ENCODE results near the gene AQP11.
"Not testable (repeated sequence)": the region's sequence is repeated elsewhere in the genome, so short reads cannot be mapped to it uniquely, and the experiment has no call there.

Gene AQP11

DNA sequence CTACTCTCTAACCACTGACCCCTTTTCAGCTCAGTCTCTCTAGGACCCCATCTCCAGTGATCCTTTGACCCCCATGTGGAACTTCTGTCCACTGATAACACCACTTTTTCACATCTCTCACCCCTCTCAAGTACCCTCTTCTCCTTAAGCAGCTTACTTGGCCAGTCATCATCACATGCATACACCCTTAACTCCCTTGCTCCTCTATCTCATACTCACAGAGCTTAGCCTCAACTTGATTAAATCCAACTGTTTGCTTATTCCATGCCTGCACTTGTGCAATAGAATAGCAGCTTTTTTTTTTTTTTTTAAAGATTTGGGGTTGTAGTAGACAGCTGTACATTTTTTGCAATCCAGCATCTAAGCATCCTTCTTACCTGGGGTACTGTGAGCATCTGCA is 22.2 kb downstream of the AQP11 start:
- Mint-ChIP-seq H3K27me3 (ENCODE audit: low read depth) (no peaks in the 10 kb centered on the region), H3K9me3 (no peaks in the 10 kb centered on the region), H3K4me1 (ENCODE audit: low read depth) (no peaks in the 10 kb centered on the region), H3K36me3 (ENCODE audit: low read depth) (peaks cover 22% of the 10 kb centered on the region), H3K4me3 (no peak overlapping the region), H3K27ac (no peak overlapping the region)
- DNase-seq (ENCODE audit: low spot score): no peak

DNA sequence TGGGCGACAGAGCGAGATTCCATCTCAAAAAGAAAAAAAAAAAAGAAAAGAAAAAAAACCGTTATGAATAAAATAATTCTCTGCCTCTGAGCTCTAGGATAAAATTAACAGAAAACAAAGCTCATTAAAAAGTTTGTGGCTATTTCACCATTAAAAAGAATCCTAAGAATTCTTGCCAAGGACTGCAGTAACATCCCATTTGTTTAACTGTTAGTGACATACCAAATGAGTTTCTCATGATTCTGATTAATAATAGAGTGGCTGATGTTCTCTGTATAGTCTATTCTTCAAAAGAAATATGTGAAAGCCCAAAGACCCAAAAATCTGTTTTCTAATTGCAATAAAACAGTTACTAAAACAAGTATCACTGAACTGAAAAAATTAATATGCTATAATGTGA is 28.1 kb downstream of the AQP11 start:
- Mint-ChIP-seq H3K9me3 (no peaks in the 10 kb centered on the region), H3K27me3 (ENCODE audit: low read depth) (no peaks in the 10 kb centered on the region), H3K4me1 (ENCODE audit: low read depth) (no peaks in the 10 kb centered on the region), H3K36me3 (ENCODE audit: low read depth) (peaks cover 40% of the 10 kb centered on the region), H3K27ac (no peak overlapping the region), H3K4me3 (no peak overlapping the region)
- DNase-seq (ENCODE audit: low spot score): no peak

DNA sequence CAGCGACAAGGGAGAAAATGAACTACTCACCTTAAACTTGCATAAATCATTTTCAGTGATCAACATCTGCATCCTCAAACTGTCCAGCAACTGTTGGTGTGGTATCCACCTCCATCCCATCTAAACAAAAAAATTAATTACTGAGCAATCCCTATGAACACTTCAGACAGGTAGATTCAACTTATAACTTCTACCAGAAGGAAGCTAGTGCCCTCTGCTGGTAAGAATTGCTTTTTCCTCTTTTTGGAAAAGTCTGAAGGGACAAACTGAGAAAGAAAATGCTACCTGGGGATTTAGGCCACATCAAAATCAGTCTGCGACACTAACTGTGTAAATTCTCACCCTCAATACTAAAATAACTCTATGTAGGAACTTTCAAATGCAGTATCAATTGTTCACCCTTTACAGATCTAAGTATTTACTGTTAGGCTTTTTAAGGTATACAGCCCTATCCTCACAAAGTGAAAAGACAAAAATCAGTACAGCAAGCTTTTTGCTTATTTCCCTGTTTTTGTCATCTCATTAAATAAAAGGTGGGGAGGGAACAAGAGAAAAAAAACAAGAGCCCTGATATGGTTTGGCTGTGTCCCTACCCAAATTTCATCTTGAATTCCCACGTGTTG is 29.9 kb downstream of the AQP11 start:
- DNase-seq (ENCODE audit: low spot score): no peak
- Mint-ChIP-seq H3K27ac (no peak overlapping the region), H3K36me3 (ENCODE audit: low read depth) (peaks cover 45% of the 10 kb centered on the region)

DNA sequence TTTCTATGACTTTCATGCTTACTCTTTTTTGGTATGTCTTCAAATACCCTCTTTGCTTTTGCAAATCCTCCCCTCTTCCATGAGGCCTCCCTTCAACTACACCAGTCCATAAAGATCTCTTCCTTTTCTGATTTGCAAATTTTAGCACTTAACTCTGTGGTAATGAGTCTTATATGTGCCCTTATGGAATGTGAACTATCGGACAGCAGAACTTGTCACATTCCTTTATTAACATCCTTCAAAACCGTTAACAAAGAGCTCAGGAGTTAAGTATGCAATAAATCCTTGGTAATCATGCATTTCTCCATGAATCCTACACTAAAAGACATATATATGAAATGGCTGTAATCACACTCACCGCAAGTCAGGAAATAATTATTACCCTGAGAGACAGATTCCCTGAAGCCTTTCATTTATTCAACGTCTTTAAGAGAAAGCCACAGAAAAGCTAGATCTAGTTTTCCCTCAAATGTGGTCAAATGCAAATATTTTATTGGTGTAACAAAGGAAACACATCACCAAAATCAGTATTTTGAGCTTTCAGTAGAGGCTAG is 40.5 kb downstream of the AQP11 start:
- H3K27ac Mint-ChIP-seq: no peak overlapping the region
- H3K9me3 Mint-ChIP-seq: no peaks in the 10 kb centered on the region
- H3K36me3 Mint-ChIP-seq (ENCODE audit: low read depth): peaks cover 21% of the 10 kb centered on the region
- DNase-seq (ENCODE audit: low spot score): no peak
- no peaks in the 10 kb centered on the region for H3K27me3 Mint-ChIP-seq (ENCODE audit: low read depth)
- H3K4me3 Mint-ChIP-seq: no peak overlapping the region
- H3K4me1 Mint-ChIP-seq (ENCODE audit: low read depth): peaks cover 21% of the 10 kb centered on the region

More for the DNA sequence above, 29.9 kb downstream of the AQP11 start:
- no peaks in the 10 kb centered on the region for H3K9me3 Mint-ChIP-seq
- H3K4me3 Mint-ChIP-seq: no peak overlapping the region
- H3K27me3 Mint-ChIP-seq (ENCODE audit: low read depth): no peaks in the 10 kb centered on the region
- H3K4me1 Mint-ChIP-seq (ENCODE audit: low read depth): no peaks in the 10 kb centered on the region

DNA sequence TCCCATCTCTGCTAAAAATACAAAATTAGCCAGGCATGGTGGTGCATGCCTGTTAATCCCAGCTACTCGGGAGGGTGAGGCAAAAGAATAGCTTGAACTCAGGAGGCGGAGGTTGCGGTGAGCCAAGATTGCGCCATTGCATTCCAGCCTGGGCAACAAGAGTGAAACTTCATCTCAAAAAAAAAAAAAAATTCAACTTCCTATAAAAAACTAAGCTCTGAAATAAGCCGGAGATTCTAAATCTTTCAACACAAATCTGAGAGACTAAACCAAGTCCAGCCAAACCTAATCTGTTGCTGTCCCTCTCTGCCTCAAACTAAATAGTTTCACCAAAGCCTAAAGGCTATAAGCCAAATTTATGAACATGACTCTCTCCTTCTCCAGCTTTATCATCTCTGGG is 44.2 kb downstream of the AQP11 start:
- Mint-ChIP-seq H3K4me3 (peak overlapping the region; percentile 43), H3K4me1 (ENCODE audit: low read depth) (peaks cover 43% of the 10 kb centered on the region), H3K36me3 (ENCODE audit: low read depth) (peaks cover 26% of the 10 kb centered on the region)
- H3K27ac Mint-ChIP-seq; H3K9me3 Mint-ChIP-seq; DNase-seq (ENCODE audit: low spot score); H3K27me3 Mint-ChIP-seq (ENCODE audit: low read depth): not testable (repeated sequence)

DNA sequence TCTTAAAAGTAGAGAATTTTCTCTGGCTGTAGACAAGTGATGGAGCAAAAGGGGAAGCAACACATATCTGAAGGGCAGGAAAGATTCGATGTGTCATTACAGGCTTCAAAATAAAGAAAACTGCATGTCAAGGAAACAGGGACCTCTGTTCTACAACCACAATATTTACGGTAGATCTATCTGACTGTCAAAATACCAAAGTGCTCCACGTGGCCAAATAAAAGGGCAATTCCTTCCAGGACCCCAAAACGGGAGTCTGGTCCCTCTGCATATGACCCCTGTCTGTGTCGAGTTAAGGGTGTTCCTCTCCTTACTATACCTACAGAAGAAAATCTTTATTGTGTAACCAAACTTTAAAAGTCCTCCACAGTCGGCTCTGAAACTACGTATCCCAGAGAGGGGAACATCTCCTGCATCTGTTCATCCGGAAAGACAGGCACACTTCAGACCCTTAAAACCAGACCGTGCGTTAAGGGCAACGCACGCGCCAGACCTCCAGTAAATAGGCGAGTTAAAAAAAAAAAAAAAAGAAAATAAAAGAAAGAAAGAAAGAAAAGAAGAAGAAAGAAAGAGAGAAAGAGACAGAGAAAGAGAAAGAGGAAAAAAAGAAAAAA is 47.1 kb downstream of the AQP11 start:
- Mint-ChIP-seq H3K4me3 (peak overlapping the region; percentile 92), H3K36me3 (ENCODE audit: low read depth) (peaks cover 23% of the 10 kb centered on the region), H3K4me1 (ENCODE audit: low read depth) (peaks cover 34% of the 10 kb centered on the region), H3K9me3 (peaks cover 6% of the 10 kb centered on the region), H3K27ac (peak overlapping the region; percentile 88), H3K27me3 (ENCODE audit: low read depth) (no peaks in the 10 kb centered on the region)
- DNase-seq (ENCODE audit: low spot score): no peak

DNA sequence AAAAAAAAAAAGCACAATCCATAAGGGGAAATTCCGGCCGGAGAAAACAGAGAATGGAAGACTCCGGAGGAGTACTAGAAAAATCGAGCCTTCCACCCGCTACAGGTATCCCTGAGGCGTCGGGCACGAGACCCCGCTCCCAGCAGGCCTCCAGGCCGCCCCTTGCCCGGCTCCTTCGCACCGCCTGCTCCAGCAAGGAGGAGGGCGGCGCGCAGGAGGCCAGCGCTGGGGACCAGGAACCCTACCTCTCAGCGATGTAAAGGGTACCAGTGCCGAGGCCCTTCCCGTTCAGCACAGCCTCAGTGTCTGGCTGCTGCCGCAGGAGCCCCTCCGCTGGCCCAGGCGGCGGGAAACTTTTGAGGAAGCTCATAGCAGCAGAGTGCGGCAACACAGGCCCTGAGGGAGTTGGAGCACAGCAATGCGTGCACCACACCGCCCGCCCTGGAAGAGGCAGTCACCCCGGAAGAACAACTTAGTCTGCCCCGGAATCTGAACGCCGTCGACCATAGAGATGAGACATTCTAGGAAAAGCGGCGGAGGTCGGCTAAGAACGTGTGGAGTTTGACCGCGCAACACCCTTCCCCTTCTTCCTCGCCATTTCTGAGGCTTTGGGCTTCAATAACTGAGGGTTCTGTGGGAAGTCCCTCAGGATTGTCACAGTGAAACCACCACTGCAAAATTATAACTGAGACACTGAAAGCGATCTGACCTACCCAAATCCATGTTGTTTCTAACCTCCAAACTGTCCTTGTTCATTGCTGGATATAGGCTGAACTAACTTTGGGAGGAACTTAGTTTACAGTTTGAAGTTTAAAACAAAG is 47.8 kb downstream of the AQP11 start, which contains the start of gene CLNS1A:
Gene CLNS1A (minus strand): TSS at position 450 of the 821 bp plus-strand sequence. CDS start 80 bp downstream, at position 370.
- Mint-ChIP-seq H3K4me3 (peak within 1 kb of the TSS; percentile 92), H3K4me1 (ENCODE audit: low read depth) (peaks cover 38% of the 10 kb centered on the region), H3K27me3 (ENCODE audit: low read depth) (no peaks in the 10 kb centered on the region), H3K27ac (peak within 1 kb of the TSS; percentile 88), H3K36me3 (ENCODE audit: low read depth) (peaks cover 27% of the 10 kb centered on the region), H3K9me3 (peaks cover 6% of the 10 kb centered on the region)
- DNase-seq (ENCODE audit: low spot score): peak; percentile 80

DNA sequence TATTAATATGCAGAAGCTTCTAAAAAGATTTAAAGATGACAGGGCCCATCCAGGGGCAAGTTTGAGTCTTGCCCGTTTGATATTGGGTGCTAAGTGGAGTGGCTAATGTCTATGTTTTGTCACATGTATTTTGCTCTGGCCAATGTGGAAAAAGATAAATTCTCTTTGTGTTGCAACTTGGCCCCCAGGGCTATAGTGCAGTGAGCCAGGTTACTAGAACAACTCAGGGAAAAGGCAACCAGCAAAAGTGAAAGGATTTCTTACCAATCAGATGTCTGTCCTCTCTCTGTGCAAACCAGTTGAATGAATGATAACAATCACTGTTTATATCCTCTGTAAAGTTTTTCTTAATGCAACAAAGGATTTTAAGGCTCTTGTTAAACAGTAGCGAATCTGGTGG is 52.5 kb downstream of the AQP11 start:
- no peak overlapping the region for H3K27ac Mint-ChIP-seq
- H3K4me1 Mint-ChIP-seq (ENCODE audit: low read depth): peaks cover 22% of the 10 kb centered on the region
- peaks cover 10% of the 10 kb centered on the region for H3K36me3 Mint-ChIP-seq (ENCODE audit: low read depth)
- DNase-seq (ENCODE audit: low spot score): no peak
- H3K9me3 Mint-ChIP-seq: peaks cover 6% of the 10 kb centered on the region
- H3K4me3 Mint-ChIP-seq: no peak overlapping the region
- H3K27me3 Mint-ChIP-seq (ENCODE audit: low read depth): peaks cover 6% of the 10 kb centered on the region

DNA sequence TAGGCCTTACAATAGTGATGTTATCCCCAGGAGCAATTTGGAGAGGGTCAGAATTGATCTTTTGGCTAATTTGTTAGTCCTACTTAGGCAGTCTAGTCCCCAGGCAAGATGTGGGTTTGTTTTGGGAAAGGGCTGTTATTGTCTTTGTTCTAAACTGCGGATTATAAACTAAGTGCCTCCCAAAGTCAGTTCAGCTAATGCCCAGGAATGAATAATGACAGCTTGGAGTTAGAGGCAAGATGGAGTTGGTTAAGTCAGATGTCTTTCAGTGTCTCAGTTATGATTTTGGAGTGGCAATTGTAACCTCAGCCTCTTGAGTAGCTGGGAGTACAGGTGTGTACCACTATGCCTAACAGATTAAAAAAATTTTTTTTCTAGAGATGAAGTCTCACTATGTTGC is 55.1 kb downstream of the AQP11 start:
- peaks cover 4% of the 10 kb centered on the region for H3K9me3 Mint-ChIP-seq
- peaks cover 9% of the 10 kb centered on the region for H3K27me3 Mint-ChIP-seq (ENCODE audit: low read depth)
- H3K4me1 Mint-ChIP-seq (ENCODE audit: low read depth): peaks cover 14% of the 10 kb centered on the region
- no peak overlapping the region for H3K4me3 Mint-ChIP-seq
- DNase-seq (ENCODE audit: low spot score): no peak
- no peak overlapping the region for H3K27ac Mint-ChIP-seq
- H3K36me3 Mint-ChIP-seq (ENCODE audit: low read depth): peaks cover 4% of the 10 kb centered on the region

DNA sequence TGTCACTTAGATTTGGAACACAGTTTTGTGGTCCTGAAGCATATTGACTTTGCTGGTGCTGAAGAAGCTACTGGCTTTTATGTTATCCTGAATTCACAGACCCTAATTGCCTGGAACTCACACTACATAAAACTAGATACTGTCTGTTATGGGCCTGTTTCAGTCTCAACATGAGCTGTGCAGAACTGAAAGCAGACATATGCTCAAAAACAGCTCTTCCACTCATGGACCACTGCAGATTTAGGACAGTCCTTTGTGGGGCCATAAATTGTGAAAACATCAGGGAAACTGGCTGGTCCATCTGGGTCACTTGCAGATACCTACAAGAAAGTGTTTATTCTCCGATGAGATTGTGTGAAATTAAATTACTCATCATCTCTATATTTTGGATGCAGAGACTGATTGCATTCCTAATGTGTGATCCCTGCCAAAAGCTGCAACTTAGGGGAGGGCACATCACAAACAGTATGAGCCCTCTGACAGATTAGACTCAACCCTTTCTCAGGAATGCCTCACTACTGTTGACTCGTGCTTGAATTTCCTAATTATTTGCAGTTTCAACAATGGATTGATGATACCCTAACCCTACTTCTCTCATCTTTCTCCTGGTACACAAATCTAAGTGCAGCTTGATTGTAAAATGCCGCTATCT is 58.0 kb downstream of the AQP11 start:
- Mint-ChIP-seq H3K9me3 (no peaks in the 10 kb centered on the region), H3K27ac (no peak overlapping the region), H3K4me3 (no peak overlapping the region), H3K27me3 (ENCODE audit: low read depth) (peaks cover 9% of the 10 kb centered on the region), H3K36me3 (ENCODE audit: low read depth) (no peaks in the 10 kb centered on the region), H3K4me1 (ENCODE audit: low read depth) (peaks cover 10% of the 10 kb centered on the region)
- no peak for DNase-seq (ENCODE audit: low spot score)

DNA sequence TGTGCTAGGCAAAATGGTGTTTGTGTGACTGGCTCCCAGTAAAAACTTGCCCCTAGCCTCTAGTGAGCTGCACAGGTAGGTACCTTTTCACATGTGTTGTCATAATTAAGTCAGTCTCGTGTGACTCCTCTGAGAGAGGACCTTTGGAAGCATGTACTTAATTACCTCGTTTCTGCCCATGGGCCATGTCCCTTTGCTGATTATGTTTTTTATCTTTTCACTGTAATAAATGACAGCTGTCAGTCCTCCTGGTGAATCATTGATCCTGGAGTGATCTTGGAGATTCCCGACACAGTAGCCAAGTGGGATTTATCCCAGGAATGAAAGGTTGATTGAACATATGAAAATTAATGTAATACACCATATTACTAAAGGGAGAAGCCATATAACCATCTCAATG is 60.4 kb downstream of the AQP11 start:
- Mint-ChIP-seq H3K27me3 (ENCODE audit: low read depth) (peaks cover 9% of the 10 kb centered on the region), H3K4me3 (no peak overlapping the region), H3K36me3 (ENCODE audit: low read depth) (no peaks in the 10 kb centered on the region), H3K4me1 (ENCODE audit: low read depth) (no peaks in the 10 kb centered on the region), H3K27ac (no peak overlapping the region), H3K9me3 (no peaks in the 10 kb centered on the region)
- DNase-seq (ENCODE audit: low spot score): no peak

DNA sequence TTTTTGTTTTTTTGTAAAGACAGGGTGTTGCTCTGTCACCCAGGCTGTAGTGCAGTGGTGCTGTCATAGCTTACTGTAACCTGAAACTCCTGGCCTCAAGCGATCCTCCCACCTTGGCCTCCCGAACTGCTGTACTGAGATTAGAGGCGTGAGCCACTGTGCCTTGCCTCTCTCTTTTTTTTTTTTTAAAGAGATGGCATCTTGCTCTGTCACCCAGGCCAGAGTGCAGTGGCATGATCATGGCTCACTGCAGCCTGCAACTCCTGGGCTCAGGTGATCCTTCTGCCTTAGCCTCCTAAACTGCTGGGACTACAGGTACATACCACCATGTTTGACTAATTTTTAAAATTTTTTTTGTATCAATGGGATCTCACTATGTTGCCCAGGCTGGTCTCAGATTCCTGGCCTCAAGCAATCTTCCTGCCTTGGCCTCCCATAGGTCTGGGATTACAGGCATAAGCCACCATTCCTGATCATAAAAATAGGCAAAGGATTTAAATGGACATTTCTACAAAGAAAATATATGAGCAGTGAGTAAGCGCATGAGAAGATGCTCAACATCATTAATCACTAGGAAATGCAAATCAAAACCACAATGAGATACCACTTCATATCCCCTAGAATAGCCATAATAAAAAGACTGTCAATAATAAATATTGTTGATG is 65.1 kb downstream of the AQP11 start:
- DNase-seq (ENCODE audit: low spot score): no peak
- H3K27me3 Mint-ChIP-seq (ENCODE audit: low read depth): no peaks in the 10 kb centered on the region
- H3K36me3 Mint-ChIP-seq (ENCODE audit: low read depth): no peaks in the 10 kb centered on the region
- no peak overlapping the region for H3K27ac Mint-ChIP-seq
- H3K4me3 Mint-ChIP-seq: no peak overlapping the region
- H3K4me1 Mint-ChIP-seq (ENCODE audit: low read depth): no peaks in the 10 kb centered on the region
- no peaks in the 10 kb centered on the region for H3K9me3 Mint-ChIP-seq

DNA sequence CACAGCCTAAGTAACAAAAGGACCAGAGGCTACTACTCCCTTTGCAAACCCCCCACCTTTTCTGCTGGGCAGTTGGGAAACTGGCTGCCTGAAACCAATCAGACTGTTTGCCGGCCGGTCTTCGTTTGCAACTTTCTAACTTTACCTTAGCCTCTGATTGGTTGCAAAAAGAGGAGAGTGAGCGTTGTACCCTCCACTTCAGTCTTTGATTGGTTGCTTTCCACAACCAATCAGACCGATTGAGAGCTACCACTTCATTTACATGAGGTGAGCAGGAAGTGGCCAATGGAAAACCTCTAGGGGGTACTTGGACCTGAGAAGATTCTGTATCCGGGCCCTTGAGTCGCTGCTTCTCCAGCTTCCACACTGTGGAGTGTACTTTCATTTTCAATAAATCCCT is 66.6 kb downstream of the AQP11 start:
- Mint-ChIP-seq H3K36me3 (ENCODE audit: low read depth) (no peaks in the 10 kb centered on the region), H3K27ac (no peak overlapping the region), H3K4me3 (no peak overlapping the region), H3K27me3 (ENCODE audit: low read depth) (no peaks in the 10 kb centered on the region), H3K9me3 (no peaks in the 10 kb centered on the region), H3K4me1 (ENCODE audit: low read depth) (no peaks in the 10 kb centered on the region)
- no peak for DNase-seq (ENCODE audit: low spot score)
